Peyer's patch (tissue), 4 donors: ENCODE measurements around the gene HSD3B2.

Experiments used
- POLR2A ChIP-seq, 2 donors: fragments of 450-650 bp; IDR thresholded peaks; one replicate each; pipeline ENCODE4 v1.5.1; 2017; ENCODE audit warnings: antibody characterized with exemption in 2 of 2, mild to moderate bottlenecking in 2 of 2, moderate library complexity in 2 of 2
- TF ChIP-seq, protein P1 (sequence below), 6 experiments: fragments of 450-650 bp in 4 of 6; fragments of 200-600 bp in 2 of 6; sonication (generic) in 1 of 6; IDR thresholded peaks; one replicate each; pipeline ENCODE4 v1.5.1; 2017 to 2019; ENCODE audit warnings: antibody characterized with exemption in 6 of 6, mild to moderate bottlenecking in 3 of 6, moderate library complexity in 1 of 6

DNA sequence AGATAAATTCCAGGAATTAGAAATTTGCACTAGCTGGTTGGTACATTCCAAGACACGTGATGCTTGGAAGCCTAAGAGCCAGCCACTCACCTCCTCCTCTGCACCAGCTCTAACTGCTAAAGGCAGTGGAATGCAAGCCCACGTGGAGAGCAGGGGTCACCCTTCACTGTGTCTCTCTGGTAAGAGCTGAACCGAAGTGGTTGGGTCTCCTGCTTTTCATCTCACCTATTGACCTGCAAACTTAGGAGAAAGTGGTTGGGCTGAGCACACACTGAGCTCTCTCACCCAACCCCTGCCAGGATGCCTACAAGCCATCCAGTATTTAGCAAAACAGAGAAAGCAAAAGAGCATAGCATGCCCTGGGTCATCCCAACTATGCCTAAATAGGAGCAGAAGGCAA, 27.1 kb upstream of the HSD3B2 start:
- TF ChIP-seq, protein P1, sequence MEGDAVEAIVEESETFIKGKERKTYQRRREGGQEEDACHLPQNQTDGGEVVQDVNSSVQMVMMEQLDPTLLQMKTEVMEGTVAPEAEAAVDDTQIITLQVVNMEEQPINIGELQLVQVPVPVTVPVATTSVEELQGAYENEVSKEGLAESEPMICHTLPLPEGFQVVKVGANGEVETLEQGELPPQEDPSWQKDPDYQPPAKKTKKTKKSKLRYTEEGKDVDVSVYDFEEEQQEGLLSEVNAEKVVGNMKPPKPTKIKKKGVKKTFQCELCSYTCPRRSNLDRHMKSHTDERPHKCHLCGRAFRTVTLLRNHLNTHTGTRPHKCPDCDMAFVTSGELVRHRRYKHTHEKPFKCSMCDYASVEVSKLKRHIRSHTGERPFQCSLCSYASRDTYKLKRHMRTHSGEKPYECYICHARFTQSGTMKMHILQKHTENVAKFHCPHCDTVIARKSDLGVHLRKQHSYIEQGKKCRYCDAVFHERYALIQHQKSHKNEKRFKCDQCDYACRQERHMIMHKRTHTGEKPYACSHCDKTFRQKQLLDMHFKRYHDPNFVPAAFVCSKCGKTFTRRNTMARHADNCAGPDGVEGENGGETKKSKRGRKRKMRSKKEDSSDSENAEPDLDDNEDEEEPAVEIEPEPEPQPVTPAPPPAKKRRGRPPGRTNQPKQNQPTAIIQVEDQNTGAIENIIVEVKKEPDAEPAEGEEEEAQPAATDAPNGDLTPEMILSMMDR (IDR thresholded peaks at IDR 0.05): no peak
- no peak for TF ChIP-seq POLR2A (IDR thresholded peaks at IDR 0.05)
